Activated CD8-positive, alpha-beta T cell treated with anti-CD3 and anti-CD28 coated beads for 36 hours (primary cell): ENCODE measurements around the gene LATS1. TPM values are rescaled to one million over a fixed set of nuclear protein-coding genes. Genes with fewer than 3 reads are reported as not detected.
A peak's percentile ranks its signal among the peaks of the same experiment; 100 is the strongest.

ENCODE experiments used
- ATAC-seq: fragments of 200-7000 bp; cut with Tn5 transposase; one replicate; pipeline ENCODE4 v1.10.0; 2021; ENCODE audit warnings: mild to moderate bottlenecking, moderate library complexity
- CTCF ChIA-PET: fragments of 350-600 bp; sonication (Branson Sonifier 250); formaldehyde crosslinking; loops from one replicate; lab custom pipeline; 2021; ENCODE audit warnings: antibody characterized with exemption; lab: Charles Lee
- POLR2A ChIA-PET: fragments of 350-600 bp; sonication (Branson Sonifier 250); formaldehyde crosslinking; loops from one replicate; lab custom pipeline; 2021; ENCODE audit warnings: antibody characterized with exemption; lab: Charles Lee
- DNase-seq: peaks from one replicate; pipeline ENCODE4 v3.0.0-alpha.2; 2020
- H3K27ac Mint-ChIP-seq: one replicate; pipeline ENCODE4 v1.8.0; 2021; ENCODE audit warnings: mild to moderate bottlenecking, mixed read lengths
- H3K27me3 Mint-ChIP-seq: one replicate; pipeline ENCODE4 v1.8.0; 2021; ENCODE audit warnings: mixed read lengths
- H3K36me3 Mint-ChIP-seq: one replicate; pipeline ENCODE4 v1.8.0; 2021; ENCODE audit warnings: low read depth, mixed read lengths
- H3K4me1 Mint-ChIP-seq: one replicate; pipeline ENCODE4 v1.8.0; 2021; ENCODE audit warnings: low read depth, mixed read lengths
- H3K4me3 Mint-ChIP-seq: one replicate; pipeline ENCODE4 v1.8.0; 2021; ENCODE audit warnings: mild to moderate bottlenecking, moderate library complexity, mixed read lengths
- H3K9me3 Mint-ChIP-seq: one replicate; pipeline ENCODE4 v1.8.0; 2021; ENCODE audit warnings: mixed read lengths
- intact Hi-C: fragments of 100-400 bp; cut with micrococcal nuclease; formaldehyde crosslinking; loops from one replicate; pipeline ENCODE4 v1.10.0; 2022
- total RNA-seq, 2 experiments: library from RNA; stranded (reverse); gene quantifications; one replicate each; pipeline ENCODE4 v1.2.3, GENCODE V29; 2021
- TF ChIP-seq, protein P1 (sequence below): fragments of 200-600 bp; IDR thresholded peaks from one replicate; pipeline ENCODE4 v1.8.0; 2022; ENCODE audit warnings: antibody characterized with exemption, mild to moderate bottlenecking

LATS1 gene
- total RNA-seq, 2 experiments from 2014 or later = 21.1 to 21.2 TPM

DNA sequence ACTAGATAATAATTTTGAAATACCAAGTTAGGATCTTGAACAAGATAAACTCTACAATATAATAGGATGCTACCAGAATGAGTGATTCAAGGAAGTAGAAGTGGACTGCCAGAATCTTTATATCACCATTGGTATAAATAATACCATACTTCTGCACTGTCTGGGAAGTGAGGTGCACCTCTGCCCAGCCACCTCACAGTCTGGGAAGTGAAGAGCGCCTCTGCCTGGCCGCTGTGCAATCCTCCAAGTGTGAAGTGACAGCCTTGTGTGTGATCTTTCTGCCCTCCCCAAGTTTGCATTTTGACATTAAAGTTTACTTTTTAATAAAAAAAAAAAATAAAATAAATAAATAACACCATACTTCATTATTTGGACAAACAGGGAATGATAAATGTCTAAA is 18.8 kb downstream of the LATS1 start:
- Mint-ChIP-seq H3K4me1 (peaks cover 30% of the 10 kb centered on the region), H3K9me3 (no peaks in the 10 kb centered on the region), H3K27ac (no peak overlapping the region), H3K4me3 (no peak overlapping the region), H3K27me3 (no peaks in the 10 kb centered on the region), H3K36me3 (peaks cover 19% of the 10 kb centered on the region)
- ChIA-PET CTCF (interaction anchor here (1.3 kb wide), 1 partner anchor 12 kb away, joined by 3 read pairs; no protein-coding TSS in a partner anchor), POLR2A (no interaction called here)
- DNase-seq (no peak), ATAC-seq (no peak)
- TF ChIP-seq, protein P1, sequence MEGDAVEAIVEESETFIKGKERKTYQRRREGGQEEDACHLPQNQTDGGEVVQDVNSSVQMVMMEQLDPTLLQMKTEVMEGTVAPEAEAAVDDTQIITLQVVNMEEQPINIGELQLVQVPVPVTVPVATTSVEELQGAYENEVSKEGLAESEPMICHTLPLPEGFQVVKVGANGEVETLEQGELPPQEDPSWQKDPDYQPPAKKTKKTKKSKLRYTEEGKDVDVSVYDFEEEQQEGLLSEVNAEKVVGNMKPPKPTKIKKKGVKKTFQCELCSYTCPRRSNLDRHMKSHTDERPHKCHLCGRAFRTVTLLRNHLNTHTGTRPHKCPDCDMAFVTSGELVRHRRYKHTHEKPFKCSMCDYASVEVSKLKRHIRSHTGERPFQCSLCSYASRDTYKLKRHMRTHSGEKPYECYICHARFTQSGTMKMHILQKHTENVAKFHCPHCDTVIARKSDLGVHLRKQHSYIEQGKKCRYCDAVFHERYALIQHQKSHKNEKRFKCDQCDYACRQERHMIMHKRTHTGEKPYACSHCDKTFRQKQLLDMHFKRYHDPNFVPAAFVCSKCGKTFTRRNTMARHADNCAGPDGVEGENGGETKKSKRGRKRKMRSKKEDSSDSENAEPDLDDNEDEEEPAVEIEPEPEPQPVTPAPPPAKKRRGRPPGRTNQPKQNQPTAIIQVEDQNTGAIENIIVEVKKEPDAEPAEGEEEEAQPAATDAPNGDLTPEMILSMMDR = no peak
- intact Hi-C loops = no loop called here

DNA sequence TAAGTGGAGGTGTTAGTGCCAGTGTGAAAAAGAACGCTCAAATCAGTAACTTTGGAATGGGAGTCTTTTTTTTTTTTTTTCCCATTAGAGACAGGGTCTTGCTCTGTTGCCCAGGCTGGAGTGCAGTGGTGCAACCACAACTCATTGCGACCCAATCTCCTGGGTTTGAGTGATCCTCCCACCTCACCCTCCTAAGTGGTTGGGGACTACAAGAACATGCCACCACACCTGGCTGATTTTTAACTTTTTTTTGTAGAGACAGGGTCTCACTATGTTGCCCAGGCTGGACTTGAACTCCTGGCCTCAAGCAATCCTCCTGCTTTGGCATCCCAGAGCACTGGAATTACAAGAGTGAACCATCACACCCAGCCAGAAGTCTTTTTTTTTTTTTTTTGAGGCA is 19.7 kb downstream of the LATS1 start:
- ATAC-seq = no peak
- ChIA-PET CTCF (no interaction called here), POLR2A (interaction anchor here (1.1 kb wide), 1 partner anchor 12 kb away, joined by 5 read pairs; no protein-coding TSS in a partner anchor)
- Mint-ChIP-seq H3K27ac (no peak overlapping the region), H3K4me1 (peaks cover 25% of the 10 kb centered on the region), H3K4me3 (no peak overlapping the region), H3K27me3 (no peaks in the 10 kb centered on the region), H3K36me3 (peaks cover 19% of the 10 kb centered on the region), H3K9me3 (no peaks in the 10 kb centered on the region)
- TF ChIP-seq, protein P1 = no peak
- no peak for DNase-seq
- intact Hi-C loops = no loop called here

DNA sequence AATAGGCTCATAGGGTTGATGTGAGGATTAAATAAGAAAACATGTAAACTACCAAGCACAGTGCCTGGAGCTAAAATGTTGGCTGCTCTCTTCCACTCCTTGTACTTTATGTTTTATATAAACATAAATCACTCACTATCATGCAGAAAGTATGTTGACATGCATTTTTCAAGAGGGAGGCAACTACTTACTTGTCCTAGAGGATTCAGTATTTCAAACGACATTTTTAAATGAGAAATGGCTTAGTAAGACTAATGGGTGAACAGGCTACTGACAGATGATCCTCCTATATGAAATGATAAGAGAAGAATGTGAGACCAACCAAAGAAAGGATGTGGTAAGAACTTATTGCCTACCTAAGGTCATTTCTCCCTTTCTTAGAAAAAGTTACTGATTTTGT is 21.0 kb downstream of the LATS1 start:
- POLR2A ChIA-PET = no interaction called here
- H3K4me1 Mint-ChIP-seq = peaks cover 23% of the 10 kb centered on the region
- H3K4me3 Mint-ChIP-seq = no peak overlapping the region
- no peaks in the 10 kb centered on the region for H3K9me3 Mint-ChIP-seq
- TF ChIP-seq, protein P1 = no peak
- no peak for ATAC-seq
- intact Hi-C loops = no loop called here
- peak overlapping the region; percentile 7 for H3K27ac Mint-ChIP-seq
- CTCF ChIA-PET = interaction anchor here (1.0 to 1.7 kb wide), 2 partner anchors 17 to 49 kb away, joined by 3 to 4 read pairs; partner anchors contain the start of gene NUP43
- peaks cover 24% of the 10 kb centered on the region for H3K36me3 Mint-ChIP-seq
- no peak for DNase-seq
- H3K27me3 Mint-ChIP-seq = no peaks in the 10 kb centered on the region

DNA sequence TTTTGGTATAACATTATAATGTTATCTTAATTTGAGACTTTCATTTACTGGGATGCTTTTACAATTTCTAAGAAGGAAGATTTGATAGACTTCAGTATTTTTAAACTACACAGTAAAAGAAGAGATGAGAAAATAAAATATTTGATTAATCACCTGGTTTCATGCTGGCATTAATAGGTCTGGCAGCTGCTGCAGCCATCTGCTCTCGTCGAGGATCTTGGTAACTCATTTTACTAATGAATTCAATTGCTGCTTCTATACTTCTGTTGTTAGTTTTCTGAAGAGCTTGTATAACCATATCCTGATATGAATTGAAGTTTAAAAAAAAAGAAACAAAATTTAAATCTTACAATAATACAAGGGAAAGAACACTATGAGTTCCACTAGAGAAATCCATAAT is 23.0 kb downstream of the LATS1 start:
- ATAC-seq = no peak
- Mint-ChIP-seq H3K27me3 (no peaks in the 10 kb centered on the region), H3K9me3 (no peaks in the 10 kb centered on the region), H3K4me3 (no peak overlapping the region), H3K27ac (no peak overlapping the region), H3K4me1 (peaks cover 15% of the 10 kb centered on the region), H3K36me3 (peaks cover 22% of the 10 kb centered on the region)
- CTCF ChIA-PET = interaction anchor here (1.0 kb wide), 1 partner anchor 178 kb away, joined by 3 read pairs; no protein-coding TSS in a partner anchor
- POLR2A ChIA-PET = no interaction called here
- no peak for DNase-seq
- TF ChIP-seq, protein P1 = no peak
- intact Hi-C loops = no loop called here

DNA sequence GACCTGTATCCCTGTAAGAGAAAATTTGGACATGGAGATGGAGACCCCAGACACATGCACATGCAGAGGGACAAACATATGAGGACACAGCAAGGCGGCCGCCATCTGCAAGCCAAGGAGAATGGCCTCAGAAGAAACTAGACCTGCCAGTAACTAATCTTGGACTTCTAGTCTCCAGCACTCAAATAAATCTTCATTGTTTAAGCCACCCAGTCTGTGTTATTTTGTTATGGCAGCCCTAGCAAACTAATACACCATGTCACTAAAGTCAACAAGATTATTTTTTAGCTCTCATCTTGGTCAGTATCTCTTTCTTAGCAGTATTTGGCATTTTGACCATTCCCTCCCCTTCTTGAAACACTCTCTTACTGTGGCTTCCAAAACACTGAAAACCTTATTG is 26.7 kb downstream of the LATS1 start:
- no peak for DNase-seq
- Mint-ChIP-seq H3K4me1 (peaks cover 20% of the 10 kb centered on the region), H3K27ac (no peak overlapping the region), H3K36me3 (peaks cover 30% of the 10 kb centered on the region), H3K27me3 (no peaks in the 10 kb centered on the region), H3K9me3 (no peaks in the 10 kb centered on the region), H3K4me3 (no peak overlapping the region)
- CTCF ChIA-PET = no interaction called here
- TF ChIP-seq, protein P1 = no peak
- ATAC-seq = no peak
- POLR2A ChIA-PET = interaction anchor here (1.5 kb wide), 1 partner anchor 15 kb away, joined by 3 read pairs; no protein-coding TSS in a partner anchor
- intact Hi-C loops = no loop called here
